Measurements from ENCODE around the gene LRRC4C. TPM values are rescaled to one million over a fixed set of nuclear protein-coding genes. Genes with fewer than 3 reads are reported as not detected.

LRRC4C gene
- total and polyA plus RNA-seq, 10 of the 15 experiments (the other 5 are each of a cell fraction or from before 2014, with no cell fraction given) = 1.5 TPM; not detected in 9

- Histone ChIP-seq H3K9me3 (replicated peaks; ENCODE audit: control insufficient read depth, insufficient read depth, low read length) (no peaks in the 10 kb centered on the region), H4K20me1 (ENCODE audit: control insufficient read depth, insufficient read depth) (no peaks in the 10 kb centered on the region), H3K4me1 (ENCODE audit: control insufficient read depth, insufficient read depth, low read length) (no peaks in the 10 kb centered on the region), H3K27me3 (replicated peaks in 1 of 2; ENCODE audit: control insufficient read depth in 2 of 2, insufficient read depth in 2 of 2, low read length in 1 of 2) (no peaks in the 10 kb centered on the region), H3K4me2 (ENCODE audit: control insufficient read depth, insufficient read depth) (no peak overlapping the region), H2AFZ (ENCODE audit: control insufficient read depth, low read depth, low read length) (no peak overlapping the region), H3K27ac (ENCODE audit: control insufficient read depth, insufficient read depth) (no peak overlapping the region), H3K36me3 (ENCODE audit: control insufficient read depth in 2 of 2, insufficient read depth in 2 of 2, low read length in 1 of 2) (no peaks in the 10 kb centered on the region), H3K79me2 (ENCODE audit: control insufficient read depth, insufficient read depth, low read length) (no peaks in the 10 kb centered on the region), H3K4me3 (no peak overlapping the region), H3K9ac (ENCODE audit: control insufficient read depth, insufficient read depth, low read length) (no peak overlapping the region)
- 0% methylated on average over 1 of the region's 1 CpG for WGBS (ENCODE audit: insufficient coverage, insufficient replicate concordance, low lambda C conversion rate, missing lambda C conversion rate)
- RAD21 ChIA-PET (ENCODE audit: unreplicated experiment) = no interaction called here
- CTCF ChIA-PET = no interaction called here
- no peak for TF ChIP-seq HDAC2 (IDR thresholded peaks at IDR 0.05)
- TF ChIP-seq, protein P1, sequence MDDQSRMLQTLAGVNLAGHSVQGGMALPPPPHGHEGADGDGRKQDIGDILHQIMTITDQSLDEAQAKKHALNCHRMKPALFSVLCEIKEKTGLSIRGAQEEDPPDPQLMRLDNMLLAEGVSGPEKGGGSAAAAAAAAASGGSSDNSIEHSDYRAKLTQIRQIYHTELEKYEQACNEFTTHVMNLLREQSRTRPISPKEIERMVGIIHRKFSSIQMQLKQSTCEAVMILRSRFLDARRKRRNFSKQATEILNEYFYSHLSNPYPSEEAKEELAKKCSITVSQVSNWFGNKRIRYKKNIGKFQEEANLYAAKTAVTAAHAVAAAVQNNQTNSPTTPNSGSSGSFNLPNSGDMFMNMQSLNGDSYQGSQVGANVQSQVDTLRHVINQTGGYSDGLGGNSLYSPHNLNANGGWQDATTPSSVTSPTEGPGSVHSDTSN (IDR thresholded peaks at IDR 0.05; ENCODE audit: insufficient replicate concordance, low read depth, low read length) = no peak
- no peak for TF ChIP-seq NR2F1 (conservative IDR thresholded peaks at IDR 0.05)
- TF ChIP-seq, protein P2, sequence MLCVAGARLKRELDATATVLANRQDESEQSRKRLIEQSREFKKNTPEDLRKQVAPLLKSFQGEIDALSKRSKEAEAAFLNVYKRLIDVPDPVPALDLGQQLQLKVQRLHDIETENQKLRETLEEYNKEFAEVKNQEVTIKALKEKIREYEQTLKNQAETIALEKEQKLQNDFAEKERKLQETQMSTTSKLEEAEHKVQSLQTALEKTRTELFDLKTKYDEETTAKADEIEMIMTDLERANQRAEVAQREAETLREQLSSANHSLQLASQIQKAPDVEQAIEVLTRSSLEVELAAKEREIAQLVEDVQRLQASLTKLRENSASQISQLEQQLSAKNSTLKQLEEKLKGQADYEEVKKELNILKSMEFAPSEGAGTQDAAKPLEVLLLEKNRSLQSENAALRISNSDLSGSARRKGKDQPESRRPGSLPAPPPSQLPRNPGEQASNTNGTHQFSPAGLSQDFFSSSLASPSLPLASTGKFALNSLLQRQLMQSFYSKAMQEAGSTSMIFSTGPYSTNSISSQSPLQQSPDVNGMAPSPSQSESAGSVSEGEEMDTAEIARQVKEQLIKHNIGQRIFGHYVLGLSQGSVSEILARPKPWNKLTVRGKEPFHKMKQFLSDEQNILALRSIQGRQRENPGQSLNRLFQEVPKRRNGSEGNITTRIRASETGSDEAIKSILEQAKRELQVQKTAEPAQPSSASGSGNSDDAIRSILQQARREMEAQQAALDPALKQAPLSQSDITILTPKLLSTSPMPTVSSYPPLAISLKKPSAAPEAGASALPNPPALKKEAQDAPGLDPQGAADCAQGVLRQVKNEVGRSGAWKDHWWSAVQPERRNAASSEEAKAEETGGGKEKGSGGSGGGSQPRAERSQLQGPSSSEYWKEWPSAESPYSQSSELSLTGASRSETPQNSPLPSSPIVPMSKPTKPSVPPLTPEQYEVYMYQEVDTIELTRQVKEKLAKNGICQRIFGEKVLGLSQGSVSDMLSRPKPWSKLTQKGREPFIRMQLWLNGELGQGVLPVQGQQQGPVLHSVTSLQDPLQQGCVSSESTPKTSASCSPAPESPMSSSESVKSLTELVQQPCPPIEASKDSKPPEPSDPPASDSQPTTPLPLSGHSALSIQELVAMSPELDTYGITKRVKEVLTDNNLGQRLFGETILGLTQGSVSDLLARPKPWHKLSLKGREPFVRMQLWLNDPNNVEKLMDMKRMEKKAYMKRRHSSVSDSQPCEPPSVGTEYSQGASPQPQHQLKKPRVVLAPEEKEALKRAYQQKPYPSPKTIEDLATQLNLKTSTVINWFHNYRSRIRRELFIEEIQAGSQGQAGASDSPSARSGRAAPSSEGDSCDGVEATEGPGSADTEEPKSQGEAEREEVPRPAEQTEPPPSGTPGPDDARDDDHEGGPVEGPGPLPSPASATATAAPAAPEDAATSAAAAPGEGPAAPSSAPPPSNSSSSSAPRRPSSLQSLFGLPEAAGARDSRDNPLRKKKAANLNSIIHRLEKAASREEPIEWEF (IDR thresholded peaks at IDR 0.05; ENCODE audit: insufficient replicate concordance, low read depth, low read length) = no peak
- TF ChIP-seq RBBP5 (conservative IDR thresholded peaks at IDR 0.05) = no peak
- SMC1A ChIA-PET (ENCODE audit: uncharacterized antibody, unreplicated experiment) = no interaction called here
- DNase-seq (ENCODE audit: low read depth, low spot score) (no peak), FAIRE-seq (no peak), ATAC-seq (no peak)
- POLR2A ChIA-PET = interaction anchor here (0.7 kb wide), 1 partner anchor 1307 kb away, joined by 3 read pairs; no protein-coding TSS in a partner anchor
- intact Hi-C loops (cut with micrococcal nuclease; ENCODE audit: unreplicated experiment) (no loop called here), in situ Hi-C loops (cut with MboI) (no loop called here)
- no TSS peak for BruUV-seq (replicated peaks)
Observed at GRCh38 chr11:40797981-40798380, 661.5 kb downstream of the LRRC4C start.
